ENCODE measurements around the gene PWWP2B.

The PWWP2B gene

GRCh38 chr10:132450825-132451505 lies 54.0 kb downstream of the PWWP2B start:
- Histone ChIP-seq H3K4me3 (no peak overlapping the region), H3K27me3 (ENCODE audit: low read depth) (no peaks in the 10 kb centered on the region), H3K4me1 (peaks cover 25% of the 10 kb centered on the region), H3K9me3 (no peaks in the 10 kb centered on the region), H3K36me3 (replicated peaks) (no peaks in the 10 kb centered on the region)
- DNase-seq (ENCODE audit: low spot score in 2 of 2), result no peak
- in situ Hi-C loops (cut with MboI; ENCODE audit: low sequenced_read_pairs), result loop anchor here (10.0 kb wide), 1 partner anchor 226 kb away; no protein-coding TSS in a partner anchor

DNA sequence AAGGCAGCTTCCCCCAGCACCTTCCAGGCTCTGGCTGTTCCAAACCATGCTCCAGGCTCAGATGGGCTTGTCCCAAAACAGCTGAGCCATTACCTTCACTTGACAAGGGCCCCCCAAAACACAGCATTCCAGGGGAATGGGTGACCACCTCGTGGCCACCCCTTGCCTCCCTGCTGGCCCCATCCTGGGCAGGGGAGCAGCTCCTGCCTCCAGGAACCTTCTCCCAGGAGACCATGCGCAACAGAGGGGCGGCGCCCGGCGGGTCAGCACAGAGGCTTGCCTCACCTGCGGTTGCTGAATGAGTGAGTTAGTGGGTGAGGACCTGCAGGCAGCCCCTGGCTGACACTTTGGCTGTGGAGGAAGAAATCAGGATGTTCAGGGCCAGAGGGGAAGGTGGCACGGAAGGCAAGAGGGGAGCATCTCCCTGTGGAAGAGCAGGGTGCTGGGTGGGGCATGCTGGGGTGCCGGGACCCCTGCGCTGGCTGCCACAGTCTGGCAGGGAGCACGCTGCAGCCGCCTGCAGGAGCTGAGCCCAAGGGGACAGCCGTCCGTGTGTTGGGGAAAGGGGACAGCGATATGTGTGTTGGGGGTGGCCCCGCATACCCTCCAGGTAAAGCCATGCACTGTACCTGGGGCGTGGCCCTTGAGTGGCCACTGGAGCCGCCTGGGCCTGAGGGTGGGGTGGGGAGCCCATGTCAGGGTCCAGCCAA lies 54.7 kb downstream of the PWWP2B start:
- no peaks in the 10 kb centered on the region for H3K27me3 ChIP-seq (ENCODE audit: low read depth)
- no peaks in the 10 kb centered on the region for H3K9me3 ChIP-seq
- no peak overlapping the region for H3K4me3 ChIP-seq
- in situ Hi-C loops (cut with MboI; ENCODE audit: low sequenced_read_pairs), result loop anchor here (10.0 kb wide), 1 partner anchor 227 kb away; no protein-coding TSS in a partner anchor
- no peaks in the 10 kb centered on the region for H3K36me3 ChIP-seq (replicated peaks)
- DNase-seq (ENCODE audit: low spot score in 2 of 2), result no peak
- peaks cover 25% of the 10 kb centered on the region for H3K4me1 ChIP-seq

DNA sequence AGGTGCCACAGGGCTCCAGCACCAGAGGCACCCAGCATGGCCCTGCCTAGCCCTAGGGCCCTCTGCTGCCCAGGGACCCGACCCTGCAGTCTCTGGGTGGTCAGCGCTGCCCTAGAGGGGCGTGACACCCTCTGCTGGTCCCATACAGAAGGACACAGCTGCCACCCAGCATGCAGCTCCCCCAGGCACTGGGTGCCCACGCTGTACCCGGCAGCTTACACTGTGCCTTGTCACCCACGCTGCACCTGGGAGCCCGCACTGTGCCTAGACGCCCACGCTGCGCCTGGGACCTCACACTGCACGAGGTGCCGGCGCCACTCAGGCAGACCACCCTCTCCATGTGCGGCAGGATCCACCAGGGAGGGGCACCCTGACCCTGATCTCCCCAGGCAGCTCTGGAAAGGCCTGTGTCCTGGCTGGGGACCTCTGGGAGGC lies 55.2 kb downstream of the PWWP2B start:
- peaks cover 21% of the 10 kb centered on the region for H3K4me1 ChIP-seq
- H3K27me3 ChIP-seq (ENCODE audit: low read depth), result no peaks in the 10 kb centered on the region
- no peak overlapping the region for H3K4me3 ChIP-seq
- no peaks in the 10 kb centered on the region for H3K36me3 ChIP-seq (replicated peaks)
- H3K9me3 ChIP-seq, result no peaks in the 10 kb centered on the region
- no peak for DNase-seq (ENCODE audit: low spot score in 2 of 2)
- in situ Hi-C loops (cut with MboI; ENCODE audit: low sequenced_read_pairs), result loop anchor here (10.0 kb wide), 1 partner anchor 227 kb away; no protein-coding TSS in a partner anchor

GRCh38 chr10:132452651-132453469 lies 55.9 kb downstream of the PWWP2B start:
- Histone ChIP-seq H3K27me3 (ENCODE audit: low read depth) (no peaks in the 10 kb centered on the region), H3K4me1 (peaks cover 15% of the 10 kb centered on the region), H3K36me3 (replicated peaks) (no peaks in the 10 kb centered on the region), H3K9me3 (no peaks in the 10 kb centered on the region), H3K4me3 (peak overlapping the region; percentile 13)
- peak; percentile 61 to 89 for DNase-seq (ENCODE audit: low spot score in 2 of 2)
- in situ Hi-C loops (cut with MboI; ENCODE audit: low sequenced_read_pairs), result loop anchor here (10.0 kb wide), 1 partner anchor 228 kb away; no protein-coding TSS in a partner anchor

GRCh38 chr10:132453470-132453861 lies 56.5 kb downstream of the PWWP2B start:
- no peaks in the 10 kb centered on the region for H3K27me3 ChIP-seq (ENCODE audit: low read depth)
- DNase-seq (ENCODE audit: low spot score in 2 of 2), result no peak
- in situ Hi-C loops (cut with MboI; ENCODE audit: low sequenced_read_pairs), result loop anchor here (10.0 kb wide), 1 partner anchor 229 kb away; no protein-coding TSS in a partner anchor
- peaks cover 10% of the 10 kb centered on the region for H3K4me1 ChIP-seq
- peak overlapping the region; percentile 13 for H3K4me3 ChIP-seq
- no peaks in the 10 kb centered on the region for H3K36me3 ChIP-seq (replicated peaks)
- no peaks in the 10 kb centered on the region for H3K9me3 ChIP-seq

DNA sequence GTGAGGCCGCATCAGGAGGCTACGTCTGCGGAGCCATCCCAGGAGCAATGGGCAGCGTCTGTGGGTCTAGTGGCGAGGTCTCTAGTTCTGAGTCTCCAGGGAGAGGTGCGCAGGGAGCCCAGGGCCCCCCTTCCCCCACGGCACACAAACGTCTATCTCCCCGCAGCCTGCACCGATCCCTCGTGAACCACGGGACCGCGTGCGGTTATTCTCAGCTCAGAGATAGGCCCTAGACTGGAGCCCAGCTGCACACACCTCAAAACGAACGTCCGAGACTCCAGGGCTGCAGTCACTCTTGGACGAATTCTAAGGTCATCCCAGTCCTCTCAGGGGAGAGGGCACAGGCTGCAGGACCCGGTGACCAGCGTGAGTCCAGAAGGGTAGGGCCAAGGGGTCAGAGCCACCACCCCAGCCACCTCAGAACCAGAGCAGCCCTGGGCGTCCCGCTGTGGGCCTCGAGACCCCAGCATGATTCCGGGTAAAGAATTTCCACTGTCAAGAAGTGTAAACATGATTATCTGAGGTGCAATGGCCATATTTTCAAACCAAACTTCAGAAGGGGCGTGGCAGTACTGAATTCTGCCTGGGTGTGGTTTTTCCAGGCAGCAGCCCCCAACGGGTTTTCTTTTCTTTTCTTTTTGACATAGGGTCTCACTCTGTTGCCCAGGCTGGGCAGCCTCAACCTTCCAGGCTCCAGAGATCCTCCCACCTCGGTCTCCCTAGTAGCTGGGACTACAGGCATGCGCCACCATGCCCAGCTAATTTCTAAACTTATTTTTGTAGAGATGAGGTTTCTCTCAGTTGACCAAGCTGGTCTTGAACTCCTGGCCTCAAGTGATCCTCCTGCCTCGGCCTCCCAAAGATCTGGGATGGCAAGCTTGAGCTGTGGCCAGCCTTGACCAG lies 57.5 kb downstream of the PWWP2B start:
- peaks cover 7% of the 10 kb centered on the region for H3K4me1 ChIP-seq
- in situ Hi-C loops (cut with MboI; ENCODE audit: low sequenced_read_pairs), result loop anchor here (10.0 kb wide), 1 partner anchor 230 kb away; no protein-coding TSS in a partner anchor
- H3K4me3 ChIP-seq, result no peak overlapping the region
- no peaks in the 10 kb centered on the region for H3K27me3 ChIP-seq (ENCODE audit: low read depth)
- no peaks in the 10 kb centered on the region for H3K9me3 ChIP-seq
- DNase-seq (ENCODE audit: low spot score in 2 of 2), result no peak
- no peaks in the 10 kb centered on the region for H3K36me3 ChIP-seq (replicated peaks)

- no peak for DNase-seq (ENCODE audit: low spot score in 2 of 2)
- peaks cover 7% of the 10 kb centered on the region for H3K4me1 ChIP-seq
- H3K27me3 ChIP-seq (ENCODE audit: low read depth), result no peaks in the 10 kb centered on the region
- no peak overlapping the region for H3K4me3 ChIP-seq
- H3K36me3 ChIP-seq (replicated peaks), result no peaks in the 10 kb centered on the region
- in situ Hi-C loops (cut with MboI; ENCODE audit: low sequenced_read_pairs), result loop anchor here (10.0 kb wide), 1 partner anchor 231 kb away; no protein-coding TSS in a partner anchor
- no peaks in the 10 kb centered on the region for H3K9me3 ChIP-seq
Measured at GRCh38 chr10:132455441-132455971, 58.5 kb downstream of the PWWP2B start.

- H3K4me1 ChIP-seq, result peaks cover 7% of the 10 kb centered on the region
- in situ Hi-C loops (cut with MboI; ENCODE audit: low sequenced_read_pairs), result loop anchor here (10.0 kb wide), 1 partner anchor 231 kb away; no protein-coding TSS in a partner anchor
- no peaks in the 10 kb centered on the region for H3K27me3 ChIP-seq (ENCODE audit: low read depth)
- H3K9me3 ChIP-seq, result no peaks in the 10 kb centered on the region
- no peak overlapping the region for H3K4me3 ChIP-seq
- no peaks in the 10 kb centered on the region for H3K36me3 ChIP-seq (replicated peaks)
- no peak for DNase-seq (ENCODE audit: low spot score in 2 of 2)
Measured at GRCh38 chr10:132455986-132456847, 59.2 kb downstream of the PWWP2B start.

- in situ Hi-C loops (cut with MboI; ENCODE audit: low sequenced_read_pairs), result loop anchor here (10.0 kb wide), 1 partner anchor 232 kb away; no protein-coding TSS in a partner anchor
- no peak overlapping the region for H3K4me3 ChIP-seq
- no peaks in the 10 kb centered on the region for H3K27me3 ChIP-seq (ENCODE audit: low read depth)
- H3K4me1 ChIP-seq, result peaks cover 7% of the 10 kb centered on the region
- no peaks in the 10 kb centered on the region for H3K9me3 ChIP-seq
- H3K36me3 ChIP-seq (replicated peaks), result no peaks in the 10 kb centered on the region
- no peak for DNase-seq (ENCODE audit: low spot score in 2 of 2)
Measured at GRCh38 chr10:132456881-132457280, 59.9 kb downstream of the PWWP2B start.

GRCh38 chr10:132457328-132458070 lies 60.5 kb downstream of the PWWP2B start:
- DNase-seq (ENCODE audit: low spot score in 2 of 2), result no peak
- H3K4me3 ChIP-seq, result no peak overlapping the region
- in situ Hi-C loops (cut with MboI; ENCODE audit: low sequenced_read_pairs), result loop anchor here (10.0 kb wide), 1 partner anchor 233 kb away; no protein-coding TSS in a partner anchor
- no peaks in the 10 kb centered on the region for H3K36me3 ChIP-seq (replicated peaks)
- peaks cover 7% of the 10 kb centered on the region for H3K4me1 ChIP-seq
- no peaks in the 10 kb centered on the region for H3K27me3 ChIP-seq (ENCODE audit: low read depth)
- H3K9me3 ChIP-seq, result no peaks in the 10 kb centered on the region

DNA sequence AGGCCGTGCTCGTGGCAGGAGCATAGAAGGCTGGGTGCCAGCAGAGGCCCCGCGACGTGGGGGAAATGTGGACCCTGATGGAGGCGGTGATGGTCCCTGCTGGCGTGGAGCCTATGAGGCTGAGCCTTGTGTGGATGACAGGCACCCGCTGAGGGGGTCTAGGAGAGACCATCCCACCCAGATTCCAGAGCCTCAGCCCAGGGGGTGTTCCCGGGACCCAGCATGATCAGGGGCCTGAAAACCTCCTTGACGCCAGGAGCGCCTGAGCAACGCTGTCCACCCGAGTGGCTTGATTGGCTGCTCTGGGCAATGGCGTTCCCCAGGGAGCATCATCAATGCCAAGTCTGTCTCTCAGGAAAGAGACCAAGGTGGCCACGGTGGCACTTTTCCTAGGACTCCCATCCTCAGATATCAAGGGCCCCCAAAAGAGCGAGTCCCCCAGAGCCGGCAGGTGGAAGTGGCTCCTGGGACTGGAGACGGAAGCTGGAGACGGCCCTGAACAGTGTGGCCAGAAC lies 61.1 kb downstream of the PWWP2B start:
- Histone ChIP-seq H3K9me3 (no peaks in the 10 kb centered on the region), H3K4me1 (peaks cover 4% of the 10 kb centered on the region), H3K27me3 (ENCODE audit: low read depth) (no peaks in the 10 kb centered on the region), H3K36me3 (replicated peaks) (no peaks in the 10 kb centered on the region), H3K4me3 (no peak overlapping the region)
- in situ Hi-C loops (cut with MboI; ENCODE audit: low sequenced_read_pairs), result loop anchor here (10.0 kb wide), 1 partner anchor 233 kb away; no protein-coding TSS in a partner anchor
- no peak for DNase-seq (ENCODE audit: low spot score in 2 of 2)
